Left lung (tissue), 14 donors: ENCODE measurements around the gene VCAN. TPM values are rescaled to one million over a fixed set of nuclear protein-coding genes. Genes with fewer than 3 reads are reported as not detected.

Source experiments
- ATAC-seq: fragments of 200-7000 bp; cut with Tn5 transposase; one replicate; pipeline ENCODE4 v1.9.1; 2020; ENCODE audit warnings: moderate library complexity
- DNase-seq, 4 donors: peaks; one replicate each; pipeline ENCODE4 v3.0.0-alpha.2; 2013 to 2020
- H3K27ac ChIP-seq, 2 donors: fragments of 200-600 bp; sonication (generic) in 1 of 2; one replicate each; pipeline versions ENCODE4 v1.5.0 to v1.8.0; 2020 to 2021
- H3K27me3 ChIP-seq, 2 donors: fragments of 200-600 bp; sonication (generic) in 1 of 2; one replicate each; pipeline versions ENCODE4 v1.5.0 to v1.8.0; 2020 to 2021
- H3K36me3 ChIP-seq, 2 donors: fragments of 200-600 bp; sonication (generic) in 1 of 2; one replicate each; pipeline versions ENCODE4 v1.5.0 to v1.8.0; 2020 to 2021
- H3K4me1 ChIP-seq, 2 donors: fragments of 200-600 bp; one replicate each; pipeline ENCODE4 v1.8.0; 2021
- H3K4me3 ChIP-seq, 2 donors: fragments of 200-600 bp; sonication (generic) in 1 of 2; one replicate each; pipeline versions ENCODE4 v1.5.0 to v1.8.0; 2020 to 2021; ENCODE audit warnings: mild to moderate bottlenecking in 1 of 2
- H3K9me3 ChIP-seq, 2 donors: fragments of 200-600 bp; sonication (generic) in 1 of 2; one replicate each; pipeline versions ENCODE4 v1.5.0 to v1.8.0; 2020 to 2021
- intact Hi-C, 2 donors: fragments of 100-400 bp; cut with DNase I; formaldehyde crosslinking; loops; one replicate each; pipeline versions ENCODE4 v1.11.2 to v1.14.2; 2022
- long read RNA-seq, 12 donors: library from polyadenylated mRNA in 2 of 12; unstranded in 2 of 12; transcript quantifications; one replicate each; pipeline ENCODE4 v2.0.0 and lab custom pipeline, GENCODE V29; 2019 to 2026
- polyA plus RNA-seq, 6 donors: library from polyadenylated mRNA; unstranded; fragments of 120-200 nt; gene quantifications; one replicate each; pipeline ENCODE4 v1.2.1, GENCODE V29; 2013; ENCODE audit not compliant: insufficient read length in 6 of 6
- total RNA-seq, 2 donors: library from RNA; stranded (reverse); fragmentation: NEBNext Ultra II Directional; extraction: Animal tissue kit (Norgen Biotek cat#: 25700); gene quantifications; one replicate each; pipeline ENCODE4 v1.2.1, GENCODE V29; 2021
- TF ChIP-seq, protein P1 (sequence below), 2 donors: fragments of 200-600 bp; sonication (generic) in 1 of 2; IDR thresholded peaks; one replicate each; pipeline versions ENCODE4 v1.5.0 to v1.8.0; 2021; ENCODE audit warnings: antibody characterized with exemption in 2 of 2
- donor health status: DM: no; HTN: yes; CAD: no.
- donor health status: DM: no; HTN: no; CAD: no.

VCAN gene
- 100 to 1,000 TPM; 217 to 335 TPM for total RNA-seq
- 100 to 1,000 TPM; 414 to 598 (median 562) TPM for polyA plus RNA-seq
- long read RNA-seq, donor 1, full-length matches to known transcripts, result 138 of 300 reads
- long read RNA-seq, donor 1, partial matches to known transcripts, result 162 of 300 reads
- long read RNA-seq, donor 1, other reads (novel, unspliced or antisense), result 0 of 300 reads
- long read RNA-seq, donor 2, full-length matches to known transcripts, result 166 of 328 reads
- long read RNA-seq, donor 2, partial matches to known transcripts, result 162 of 328 reads
- long read RNA-seq, donor 2, other reads (novel, unspliced or antisense), result 0 of 328 reads
- long read RNA-seq, donor 3, full-length matches to known transcripts, result 67 of 110 reads
- long read RNA-seq, donor 3, partial matches to known transcripts, result 43 of 110 reads
- long read RNA-seq, donor 3, other reads (novel, unspliced or antisense), result 0 of 110 reads
- long read RNA-seq, donor 4, transcript VCAN-210 (7 exons, 3,973 nt), result major isoform, 26 of 35 reads
- long read RNA-seq, donor 4, partial matches to known transcripts, result 4 of 35 reads
- long read RNA-seq, donor 4, other reads (novel, unspliced or antisense), result 3 of 35 reads
- long read RNA-seq, donor 5, full-length matches to known transcripts, result 79 of 170 reads
- long read RNA-seq, donor 5, partial matches to known transcripts, result 91 of 170 reads
- long read RNA-seq, donor 5, other reads (novel, unspliced or antisense), result 0 of 170 reads
- long read RNA-seq, donor 6, full-length matches to known transcripts, result 74 of 143 reads
- long read RNA-seq, donor 6, partial matches to known transcripts, result 69 of 143 reads
- long read RNA-seq, donor 6, other reads (novel, unspliced or antisense), result 0 of 143 reads
- long read RNA-seq, donor 7, full-length matches to known transcripts, result 26 of 45 reads
- long read RNA-seq, donor 7, partial matches to known transcripts, result 19 of 45 reads
- long read RNA-seq, donor 7, other reads (novel, unspliced or antisense), result 0 of 45 reads
- long read RNA-seq, donor 8, full-length matches to known transcripts, result 86 of 128 reads
- long read RNA-seq, donor 8, partial matches to known transcripts, result 42 of 128 reads
- long read RNA-seq, donor 8, other reads (novel, unspliced or antisense), result 0 of 128 reads
- long read RNA-seq, donor 9, result 0 reads
- long read RNA-seq, donor 10, transcript VCAN-210 (7 exons, 3,973 nt), result major isoform, 19 of 21 reads
- long read RNA-seq, donor 10, partial matches to known transcripts, result 0 of 21 reads
- long read RNA-seq, donor 10, other reads (novel, unspliced or antisense), result 1 of 21 reads
- long read RNA-seq, donor 11, full-length matches to known transcripts, result 25 of 71 reads
- long read RNA-seq, donor 11, partial matches to known transcripts, result 46 of 71 reads
- long read RNA-seq, donor 11, other reads (novel, unspliced or antisense), result 0 of 71 reads
- long read RNA-seq, donor 12, full-length matches to known transcripts, result 60 of 149 reads
- long read RNA-seq, donor 12, partial matches to known transcripts, result 89 of 149 reads
- long read RNA-seq, donor 12, other reads (novel, unspliced or antisense), result 0 of 149 reads

DNA sequence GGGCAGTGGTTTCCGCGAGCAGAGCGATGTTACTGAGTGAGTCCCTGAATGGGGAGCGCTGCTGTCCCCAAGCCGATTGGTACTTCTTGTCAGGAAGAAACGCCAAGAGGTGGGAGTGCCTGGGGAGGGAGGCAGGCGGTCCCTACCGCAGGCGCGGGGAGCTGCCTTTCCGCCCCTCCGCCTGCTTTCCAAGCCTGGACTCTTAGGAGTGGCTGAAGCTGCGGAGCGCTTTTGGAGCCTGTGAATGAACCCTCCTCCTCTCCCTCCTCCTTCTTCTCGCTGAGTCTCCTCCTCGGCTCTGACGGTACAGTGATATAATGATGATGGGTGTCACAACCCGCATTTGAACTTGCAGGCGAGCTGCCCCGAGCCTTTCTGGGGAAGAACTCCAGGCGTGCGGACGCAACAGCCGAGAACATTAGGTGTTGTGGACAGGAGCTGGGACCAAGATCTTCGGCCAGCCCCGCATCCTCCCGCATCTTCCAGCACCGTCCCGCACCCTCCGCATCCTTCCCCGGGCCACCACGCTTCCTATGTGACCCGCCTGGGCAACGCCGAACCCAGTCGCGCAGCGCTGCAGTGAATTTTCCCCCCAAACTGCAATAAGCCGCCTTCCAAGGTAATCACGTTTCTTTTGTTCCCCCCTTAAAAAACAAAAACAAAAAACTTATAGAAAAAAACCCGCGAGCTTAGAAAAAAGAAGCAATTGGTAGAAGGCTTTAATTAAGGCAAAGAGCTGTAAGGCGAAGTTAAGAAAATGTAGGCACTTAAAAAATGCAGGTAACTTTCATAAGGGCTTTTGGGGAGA, at the start of gene VCAN:
Gene VCAN, plus strand, starts transcription at position 340 of the 808 bp plus-strand sequence. CDS start 11,775 bp downstream, outside the sequence.
- peak within 1 kb of the TSS; percentile 39 to 55 for H3K4me3 ChIP-seq
- peaks cover 18 to 100% of the 10 kb centered on the region in 2 donors for H3K27me3 ChIP-seq
- H3K9me3 ChIP-seq, result no peaks in the 10 kb centered on the region
- peak; percentile 74 to 95 (median 84) for DNase-seq
- H3K27ac ChIP-seq, result peak within 1 kb of the TSS; percentile 80 to 89
- TF ChIP-seq, protein P1, sequence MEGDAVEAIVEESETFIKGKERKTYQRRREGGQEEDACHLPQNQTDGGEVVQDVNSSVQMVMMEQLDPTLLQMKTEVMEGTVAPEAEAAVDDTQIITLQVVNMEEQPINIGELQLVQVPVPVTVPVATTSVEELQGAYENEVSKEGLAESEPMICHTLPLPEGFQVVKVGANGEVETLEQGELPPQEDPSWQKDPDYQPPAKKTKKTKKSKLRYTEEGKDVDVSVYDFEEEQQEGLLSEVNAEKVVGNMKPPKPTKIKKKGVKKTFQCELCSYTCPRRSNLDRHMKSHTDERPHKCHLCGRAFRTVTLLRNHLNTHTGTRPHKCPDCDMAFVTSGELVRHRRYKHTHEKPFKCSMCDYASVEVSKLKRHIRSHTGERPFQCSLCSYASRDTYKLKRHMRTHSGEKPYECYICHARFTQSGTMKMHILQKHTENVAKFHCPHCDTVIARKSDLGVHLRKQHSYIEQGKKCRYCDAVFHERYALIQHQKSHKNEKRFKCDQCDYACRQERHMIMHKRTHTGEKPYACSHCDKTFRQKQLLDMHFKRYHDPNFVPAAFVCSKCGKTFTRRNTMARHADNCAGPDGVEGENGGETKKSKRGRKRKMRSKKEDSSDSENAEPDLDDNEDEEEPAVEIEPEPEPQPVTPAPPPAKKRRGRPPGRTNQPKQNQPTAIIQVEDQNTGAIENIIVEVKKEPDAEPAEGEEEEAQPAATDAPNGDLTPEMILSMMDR (IDR thresholded peaks at IDR 0.05), result no peak
- H3K4me1 ChIP-seq, result peaks cover 2 to 50% of the 10 kb centered on the region in 2 donors
- peak; percentile 38 for ATAC-seq
- no peaks in the 10 kb centered on the region for H3K36me3 ChIP-seq
- intact Hi-C loops, result loop anchor here in 1 of 2 donors (10.0 kb wide), 1 partner anchor 1117 kb away; no protein-coding TSS in a partner anchor

- no peak overlapping the region for H3K4me3 ChIP-seq
- DNase-seq, result no peak
- no peak for ATAC-seq
- no peaks in the 10 kb centered on the region for H3K36me3 ChIP-seq
- intact Hi-C loops, result no loop called here
- H3K27me3 ChIP-seq, result no peaks in the 10 kb centered on the region
- H3K4me1 ChIP-seq, result no peaks in the 10 kb centered on the region
- TF ChIP-seq, protein P1 (IDR thresholded peaks at IDR 0.05), result no peak
- no peak overlapping the region for H3K27ac ChIP-seq
- no peaks in the 10 kb centered on the region for H3K9me3 ChIP-seq
Measured at GRCh38 chr5:83422284-83422683, 49.3 kb upstream of the VCAN start.

GRCh38 chr5:83426855-83427254, 44.7 kb upstream of the VCAN start:
- H3K4me3 ChIP-seq, result no peak overlapping the region
- no peaks in the 10 kb centered on the region for H3K9me3 ChIP-seq
- intact Hi-C loops, result no loop called here
- H3K36me3 ChIP-seq, result no peaks in the 10 kb centered on the region
- TF ChIP-seq, protein P1 (IDR thresholded peaks at IDR 0.05), result no peak
- ATAC-seq, result no peak
- H3K4me1 ChIP-seq, result peaks cover 0 to 9% of the 10 kb centered on the region in 2 donors
- no peaks in the 10 kb centered on the region for H3K27me3 ChIP-seq
- H3K27ac ChIP-seq, result no peak overlapping the region
- DNase-seq, result no peak

DNA sequence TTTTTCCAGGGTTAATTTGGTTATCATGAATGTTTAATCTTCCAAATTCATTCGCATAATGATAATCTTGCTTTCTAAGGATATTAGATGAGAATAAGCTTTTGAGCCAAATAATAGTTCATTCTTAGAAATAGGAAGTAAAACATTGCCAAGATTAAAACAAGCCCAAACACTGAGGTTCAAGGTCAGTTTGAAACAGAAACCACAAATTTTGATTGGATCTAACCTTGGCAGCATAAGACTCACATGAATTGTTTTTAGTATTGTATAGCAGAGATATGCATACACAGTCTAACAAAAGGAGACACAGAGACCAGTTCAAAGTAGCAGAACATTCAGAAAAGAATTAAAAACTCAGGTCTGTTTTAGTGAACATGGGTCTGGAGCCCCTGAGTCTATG, 43.4 kb upstream of the VCAN start:
- no peak for DNase-seq
- no peak for ATAC-seq
- TF ChIP-seq, protein P1 (IDR thresholded peaks at IDR 0.05), result no peak
- H3K4me3 ChIP-seq, result no peak overlapping the region
- H3K27me3 ChIP-seq, result no peaks in the 10 kb centered on the region
- peaks cover 0 to 9% of the 10 kb centered on the region in 2 donors for H3K4me1 ChIP-seq
- H3K27ac ChIP-seq, result no peak overlapping the region
- H3K9me3 ChIP-seq, result no peaks in the 10 kb centered on the region
- H3K36me3 ChIP-seq, result no peaks in the 10 kb centered on the region
- intact Hi-C loops, result no loop called here
